Neural cell (in vitro differentiated cells): ENCODE measurements around the gene TNNT3. TPM values are rescaled to one million over a fixed set of nuclear protein-coding genes. Genes with fewer than 3 reads are reported as not detected.

Source experiments
- H2AFZ ChIP-seq: fragments of 200-600, 300-800 bp; sonication (generic), shearing (Covaris generic); 2 replicates; pipeline ENCODE4 v1.6.0; 2014; ENCODE audit warnings: low read depth, mild to moderate bottlenecking, antibody characterized with exemption, low read length, moderate library complexity
- H3F3A ChIP-seq: fragments of 200-600 bp; shearing (Covaris generic); 2 replicates; pipeline ENCODE4 v1.6.1; 2016; ENCODE audit warnings: mild to moderate bottlenecking, moderate library complexity, mixed read lengths, antibody characterized with exemption, low read length; ENCODE audit not compliant: insufficient read depth, poor library complexity, severe bottlenecking
- H3K27ac ChIP-seq: fragments of 200-600, 300-800 bp; sonication (generic), shearing (Covaris generic); 2 replicates; pipeline ENCODE4 v1.5.1; 2014; ENCODE audit warnings: mild to moderate bottlenecking, low read length, moderate library complexity
- H3K27me3 ChIP-seq: fragments of 300-800, 200-600 bp; sonication (generic), shearing (Covaris generic); 2 replicates; pipeline ENCODE4 v1.6.0; 2014; ENCODE audit warnings: mild to moderate bottlenecking, low read depth, low read length, moderate library complexity; ENCODE audit not compliant: insufficient read depth
- H3K36me3 ChIP-seq: fragments of 300-800, 200-600 bp; sonication (generic), shearing (Covaris generic); 2 replicates; pipeline ENCODE4 v1.5.1; 2014; ENCODE audit warnings: mild to moderate bottlenecking, antibody characterized with exemption, low read length, moderate library complexity; ENCODE audit not compliant: insufficient read depth
- H3K4me2 ChIP-seq: fragments of 300-800, 200-600 bp; sonication (generic), shearing (Covaris generic); 2 replicates; pipeline ENCODE4 v1.6.0; 2014; ENCODE audit warnings: mild to moderate bottlenecking, low read length
- H3K4me3 ChIP-seq: fragments of 300-800, 200-600 bp; sonication (generic), shearing (Covaris generic); 2 replicates; pipeline ENCODE4 v1.5.1; 2014; ENCODE audit warnings: mild to moderate bottlenecking, low read length, moderate library complexity
- H3K79me2 ChIP-seq: fragments of 200-600 bp; shearing (Covaris generic); replicated peaks from 2 replicates; pipeline ENCODE4 v1.6.0; 2014; ENCODE audit warnings: mild to moderate bottlenecking, low read length, moderate library complexity; ENCODE audit not compliant: insufficient read depth
- H3K9ac ChIP-seq: fragments of 300-800, 200-600 bp; sonication (generic), shearing (Covaris generic); 2 replicates; pipeline ENCODE4 v1.6.1; 2016; ENCODE audit warnings: mild to moderate bottlenecking, low read length, mixed read lengths
- H3K9me2 ChIP-seq: fragments of 200-600 bp; shearing (Covaris generic); 2 replicates; pipeline ENCODE4 v1.6.1; 2016; ENCODE audit warnings: mild to moderate bottlenecking, low read length, mixed read lengths; ENCODE audit not compliant: insufficient read depth
- H3K9me3 ChIP-seq: fragments of 200-600, 300-800 bp; sonication (generic), shearing (Covaris generic); 2 replicates; pipeline ENCODE4 v1.6.1; 2016; ENCODE audit warnings: mild to moderate bottlenecking, mixed run types, low read length, moderate library complexity, mixed read lengths
- H4K20me1 ChIP-seq: fragments of 200-600 bp; shearing (Covaris generic); 2 replicates; pipeline ENCODE4 v1.6.1; 2016; ENCODE audit warnings: mild to moderate bottlenecking, mixed run types; ENCODE audit not compliant: insufficient read depth
- CTCF ChIP-seq: fragments of 450-650 bp; IDR thresholded peaks from 2 replicates; pipeline ENCODE4 v1.5.1; 2014; ENCODE audit warnings: antibody characterized with exemption, mild to moderate bottlenecking, moderate library complexity; ENCODE audit not compliant: poor library complexity, severe bottlenecking
- EP300 ChIP-seq: fragments of 450-650 bp; conservative IDR thresholded peaks from 2 replicates; pipeline ENCODE4 v1.6.1; 2014; ENCODE audit warnings: antibody characterized with exemption, mild to moderate bottlenecking, moderate library complexity; ENCODE audit not compliant: poor library complexity, severe bottlenecking
- EZH2 ChIP-seq: fragments of 200-600, 300-800 bp; shearing (Covaris generic), sonication (generic); IDR thresholded peaks from 2 replicates; pipeline ENCODE4 v1.6.1; 2014; ENCODE audit warnings: antibody characterized with exemption, low read length, borderline replicate concordance, mild to moderate bottlenecking; ENCODE audit not compliant: insufficient read depth, poor library complexity, severe bottlenecking
- MXI1 ChIP-seq: fragments of 450-650 bp; conservative IDR thresholded peaks from 2 replicates; pipeline ENCODE4 v1.6.1; 2014; ENCODE audit warnings: antibody characterized with exemption, mild to moderate bottlenecking; ENCODE audit not compliant: poor library complexity, severe bottlenecking
- POLR2AphosphoS5 ChIP-seq: IDR thresholded peaks from 2 replicates; pipeline ENCODE4 v1.6.1; 2012
- RAD21 ChIP-seq: fragments of 450-650 bp; conservative IDR thresholded peaks from 2 replicates; pipeline ENCODE4 v1.6.1; 2014; ENCODE audit warnings: antibody characterized with exemption, mild to moderate bottlenecking, moderate library complexity
- REST ChIP-seq: IDR thresholded peaks from 2 replicates; pipeline ENCODE4 v1.6.1; 2012; ENCODE audit warnings: borderline replicate concordance
- SMC3 ChIP-seq: fragments of 450-650 bp; conservative IDR thresholded peaks from 2 replicates; pipeline ENCODE4 v1.6.1; 2014; ENCODE audit warnings: antibody characterized with exemption, mild to moderate bottlenecking, moderate library complexity; ENCODE audit not compliant: poor library complexity
- TAF1 ChIP-seq: IDR thresholded peaks from 2 replicates; pipeline ENCODE4 v1.6.1; 2012; ENCODE audit warnings: low read depth
- polyA plus RNA-seq: library from polyadenylated mRNA; depleted of rRNA; stranded (reverse); fragments of >200 nt; gene quantifications from 2 replicates; pipeline ENCODE4 v1.2.3, GENCODE V29; 2014

TNNT3 gene
- polyA plus RNA-seq, 1 donor from 2014 or later: not detected

GRCh38 chr11:1942558-1943260 is 23.2 kb downstream of the TNNT3 start:
- Histone ChIP-seq H4K20me1 (no peaks in the 10 kb centered on the region), H3K9me3 (no peaks in the 10 kb centered on the region), H3K9ac (no peak overlapping the region), H3K9me2 (no peaks in the 10 kb centered on the region), H3K4me3 (no peak overlapping the region), H2AFZ (no peak overlapping the region), H3K36me3 (no peaks in the 10 kb centered on the region), H3K27ac (no peak overlapping the region), H3K27me3 (no peaks in the 10 kb centered on the region), H3K79me2 (no peaks in the 10 kb centered on the region), H3K4me2 (no peak overlapping the region), H3F3A (no peaks in the 10 kb centered on the region)
- TF ChIP-seq RAD21: no peak
- no peak for TF ChIP-seq EP300
- no peak for TF ChIP-seq SMC3
- TF ChIP-seq REST: no peak
- TF ChIP-seq CTCF: no peak
- TF ChIP-seq TAF1: no peak
- no peak for TF ChIP-seq POLR2AphosphoS5
- no peak for TF ChIP-seq MXI1
- no peak for TF ChIP-seq EZH2

GRCh38 chr11:1943576-1943975 is 24.1 kb downstream of the TNNT3 start:
- no peak overlapping the region for H2AFZ ChIP-seq
- no peak for TF ChIP-seq CTCF
- no peak for TF ChIP-seq MXI1
- TF ChIP-seq TAF1: no peak
- TF ChIP-seq EP300: no peak
- no peak for TF ChIP-seq REST
- no peak for TF ChIP-seq EZH2
- TF ChIP-seq RAD21: no peak
- no peak for TF ChIP-seq SMC3
- no peak overlapping the region for H3K4me3 ChIP-seq
- no peak overlapping the region for H3K9ac ChIP-seq
- no peaks in the 10 kb centered on the region for H3K36me3 ChIP-seq
- H3K27me3 ChIP-seq: no peaks in the 10 kb centered on the region
- H3K9me3 ChIP-seq: no peaks in the 10 kb centered on the region
- H3K9me2 ChIP-seq: no peaks in the 10 kb centered on the region
- no peaks in the 10 kb centered on the region for H3K79me2 ChIP-seq
- H3K27ac ChIP-seq: no peak overlapping the region
- no peak overlapping the region for H3K4me2 ChIP-seq
- no peaks in the 10 kb centered on the region for H3F3A ChIP-seq
- H4K20me1 ChIP-seq: no peaks in the 10 kb centered on the region
